NCI-H1436 treated with DMSO at 0.1 percent for 48 hours (cell line): ENCODE data around the gene ST3GAL5.
"Not testable (repeated sequence)": the region's sequence is repeated elsewhere in the genome, so short reads cannot be mapped to it uniquely, and the experiment has no call there.

ENCODE experiments used
- DNase-seq: peaks from one replicate; lab custom pipeline; 2025; lab: John Stamatoyannopoulos, UW

The ST3GAL5 gene

DNA sequence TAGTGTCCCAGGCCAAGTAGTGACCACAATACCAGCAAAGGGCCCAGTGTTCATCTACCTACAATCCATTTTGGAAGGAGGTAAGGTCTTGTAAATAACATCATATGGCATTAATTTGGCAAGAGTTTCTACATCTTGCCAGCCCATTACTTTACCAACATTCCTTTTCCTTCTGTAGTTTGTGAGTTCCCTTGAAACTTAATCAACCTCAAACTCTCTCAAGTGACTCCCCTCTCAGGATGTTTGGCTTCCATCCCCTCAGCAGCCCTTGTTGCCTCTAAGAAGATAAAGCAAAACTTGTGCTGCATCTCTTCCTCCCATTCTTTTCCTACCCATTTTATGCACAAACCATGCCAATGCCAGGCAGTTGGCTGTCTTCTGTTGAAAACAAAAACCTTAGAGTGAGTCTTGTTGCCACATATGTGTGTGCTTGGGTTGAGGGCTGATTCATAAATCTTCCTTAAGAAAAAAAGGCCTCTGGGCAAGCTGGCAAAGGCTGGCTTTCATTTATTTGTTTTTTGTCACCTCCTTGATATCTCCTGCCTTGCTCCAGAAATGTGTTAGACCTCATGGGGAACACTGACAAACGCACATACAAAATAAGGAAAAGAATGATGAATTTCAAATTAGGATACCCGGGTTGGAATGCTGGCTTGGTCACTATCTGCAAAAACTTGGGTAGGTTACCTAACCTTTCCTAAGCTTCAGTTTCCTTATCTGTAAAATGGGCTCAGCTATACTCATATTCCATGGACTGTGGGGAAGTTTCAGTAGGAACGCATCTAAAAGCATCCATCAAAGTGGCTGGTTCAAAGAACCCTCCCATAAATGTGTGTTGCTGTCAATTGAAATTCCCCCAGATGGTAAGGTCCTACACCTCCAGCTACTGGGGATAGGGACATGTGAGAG, 29.4 kb upstream of the ST3GAL5 start:
- no peak for DNase-seq

DNA sequence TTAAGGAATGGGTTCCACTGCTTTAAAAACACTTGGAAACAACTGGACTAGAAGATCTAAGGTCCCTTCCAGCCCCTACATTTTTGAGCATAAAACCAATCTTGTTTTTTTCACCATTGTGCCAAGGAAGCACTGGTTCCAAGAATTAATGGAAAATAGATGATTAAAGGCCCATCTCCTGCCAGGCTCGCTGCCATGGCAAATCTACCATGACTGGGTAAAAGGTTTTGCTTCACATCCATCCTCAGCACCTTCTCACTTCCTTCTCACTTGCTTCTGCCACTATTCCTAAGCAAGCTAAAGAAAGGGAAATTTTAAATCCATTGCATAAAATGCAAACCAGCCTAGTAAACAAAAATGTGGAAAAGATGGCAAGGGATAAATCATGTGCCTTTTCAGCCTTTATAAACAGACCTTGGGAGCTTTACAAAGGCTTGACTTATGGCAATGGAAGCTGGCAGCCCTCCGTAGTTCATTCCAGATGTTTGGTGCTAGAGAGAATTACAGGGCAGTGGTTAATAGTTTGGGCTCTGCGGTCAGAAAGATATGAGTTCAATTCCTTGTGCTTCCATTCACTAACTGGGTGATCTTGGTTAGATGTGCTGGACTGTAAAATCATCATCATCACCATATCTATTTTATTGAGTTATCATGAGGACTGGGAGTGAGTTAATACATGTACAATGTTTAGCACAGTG, 27.0 kb upstream of the ST3GAL5 start:
- DNase-seq, result no peak

DNA sequence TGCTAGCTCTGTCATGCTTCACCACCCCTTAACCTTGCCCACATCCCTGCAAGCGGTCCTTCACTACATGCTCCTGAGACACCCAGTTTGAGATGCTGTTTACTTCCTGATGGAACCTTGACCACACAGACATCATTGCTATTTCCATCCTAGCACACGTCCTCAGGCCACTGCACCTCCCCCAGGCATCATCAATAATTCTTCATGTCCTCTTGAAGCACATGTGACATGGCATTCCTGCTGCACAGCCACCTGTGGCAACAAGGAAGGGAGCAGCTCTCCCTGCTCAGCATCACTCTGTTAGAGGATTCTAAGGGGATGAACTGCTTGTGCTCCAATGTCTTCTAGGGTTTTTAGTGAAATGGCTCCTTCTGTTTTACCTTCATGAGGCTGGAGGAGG, 26.1 kb upstream of the ST3GAL5 start:
- no peak for DNase-seq

DNA sequence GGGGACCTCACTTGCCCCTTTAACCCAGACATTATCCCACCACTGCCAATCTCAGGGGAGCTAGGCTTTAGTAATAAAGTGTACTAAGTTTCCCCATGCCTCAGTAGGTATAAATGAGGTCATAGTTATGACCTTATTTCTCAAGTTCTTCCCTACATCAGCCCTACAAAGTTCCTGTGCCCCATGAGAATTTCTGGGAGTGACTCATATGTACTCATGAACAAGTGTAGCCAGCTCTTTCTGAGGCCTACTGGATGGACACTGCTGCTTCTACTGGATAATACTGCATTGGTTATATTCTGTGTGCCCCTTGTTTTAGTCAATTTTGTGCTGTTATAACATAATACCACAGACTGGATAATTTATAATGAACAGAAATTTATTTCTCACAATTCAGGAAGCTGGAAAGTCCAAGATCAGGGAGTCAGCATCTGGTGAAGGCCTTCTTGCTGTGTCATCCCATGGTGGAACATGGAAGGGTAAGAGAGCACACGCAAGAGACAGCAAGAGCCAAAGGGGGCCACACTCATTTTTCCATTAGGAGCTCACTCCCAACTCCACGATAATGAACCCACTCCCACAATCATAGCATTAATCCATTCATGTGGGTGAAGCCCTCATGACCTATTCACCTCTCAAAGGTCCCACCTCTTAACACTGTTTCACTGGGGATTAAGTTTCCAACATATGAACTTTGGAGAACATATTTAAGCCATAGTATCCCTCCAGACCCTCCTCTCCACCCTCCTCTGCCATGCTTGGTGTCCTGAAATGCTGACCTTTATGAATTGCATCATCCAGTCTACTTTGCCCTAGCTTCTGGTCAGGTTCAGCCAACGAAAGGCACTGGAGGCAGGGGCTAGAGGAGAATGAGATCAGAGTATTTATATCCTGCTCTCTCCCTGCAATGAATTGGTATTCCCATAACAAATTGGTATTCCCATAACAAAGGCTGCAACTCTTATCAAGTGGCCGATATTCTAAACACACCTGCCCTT, 25.4 kb upstream of the ST3GAL5 start:
- no peak for DNase-seq

DNA sequence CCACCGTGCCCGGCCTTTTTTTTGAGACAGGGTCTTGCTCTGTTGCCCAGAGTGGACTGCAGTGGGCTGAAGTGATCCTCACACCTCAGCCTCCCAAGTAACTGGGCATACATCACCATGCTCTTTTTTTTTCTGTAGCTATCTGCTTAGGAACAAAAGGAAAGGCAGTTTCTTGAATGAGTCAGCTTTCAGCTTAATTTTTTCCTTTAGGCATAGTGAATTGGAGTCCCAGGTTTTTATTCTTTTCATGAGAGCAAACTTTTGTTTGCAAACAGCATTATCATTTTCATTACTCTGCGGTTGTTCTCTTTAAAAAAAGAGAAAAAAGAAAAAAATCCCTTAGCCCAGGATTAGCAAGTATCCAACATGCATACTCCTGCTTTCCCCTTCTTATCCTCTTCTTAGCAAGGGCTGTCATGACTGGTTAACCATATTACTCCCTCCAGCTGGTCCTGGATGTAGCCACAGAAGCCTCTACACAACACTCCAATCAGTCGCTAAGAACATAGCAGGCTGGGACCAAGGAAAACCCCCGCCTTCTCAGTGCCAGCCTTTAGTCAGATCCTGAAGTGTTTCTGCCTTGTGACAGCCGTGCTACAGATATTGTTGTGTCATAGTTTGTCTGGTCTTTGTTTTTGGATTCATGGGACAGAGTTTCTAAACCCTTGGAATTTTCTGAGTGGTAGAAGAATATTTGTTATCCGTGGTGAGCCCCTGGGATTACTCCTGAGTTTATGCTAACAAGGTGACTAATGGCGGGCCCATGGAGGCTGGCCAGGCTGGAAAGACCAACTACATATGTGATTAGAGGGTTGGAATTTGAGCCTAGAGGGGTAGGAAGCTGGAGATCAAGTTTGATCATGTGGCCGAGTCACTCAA, 23.3 kb upstream of the ST3GAL5 start:
- no peak for DNase-seq

DNA sequence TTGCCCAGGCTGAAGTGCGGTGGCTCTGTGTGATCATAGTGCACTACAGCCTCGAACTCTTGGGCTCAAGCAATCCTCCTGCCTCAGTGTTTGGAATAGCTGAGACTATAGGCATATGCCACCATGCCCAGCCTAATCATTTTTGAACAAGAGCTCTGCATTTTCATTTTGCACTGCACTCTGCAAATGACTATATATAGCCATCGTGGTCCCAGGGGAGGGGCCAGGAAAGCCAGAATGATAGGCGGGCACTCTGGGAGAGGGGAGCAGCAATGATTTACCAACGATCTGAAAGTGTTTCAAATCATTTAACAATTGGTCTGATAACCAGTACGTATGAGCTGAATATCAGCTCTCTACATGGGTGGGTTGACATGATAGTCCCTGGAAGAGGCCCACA, 22.3 kb upstream of the ST3GAL5 start:
- no peak for DNase-seq

DNA sequence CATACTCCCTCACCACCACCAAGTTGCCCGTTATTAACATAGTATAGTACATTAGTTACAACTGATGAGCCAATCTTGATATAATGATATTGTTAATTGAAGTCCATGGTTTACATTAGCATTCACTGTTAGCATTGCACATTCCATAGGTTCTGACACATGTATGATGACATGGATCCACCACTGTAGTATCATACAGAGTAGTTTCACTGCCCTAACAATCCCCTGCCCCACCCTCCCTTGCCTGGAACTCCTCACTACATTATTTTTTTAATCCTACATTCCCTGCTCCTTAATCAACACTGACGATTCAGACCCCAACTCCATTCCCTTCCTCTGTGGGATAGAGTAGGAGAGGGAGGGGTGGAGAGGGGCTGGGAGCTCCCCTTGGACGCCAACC, 20.2 kb upstream of the ST3GAL5 start:
- no peak for DNase-seq

DNA sequence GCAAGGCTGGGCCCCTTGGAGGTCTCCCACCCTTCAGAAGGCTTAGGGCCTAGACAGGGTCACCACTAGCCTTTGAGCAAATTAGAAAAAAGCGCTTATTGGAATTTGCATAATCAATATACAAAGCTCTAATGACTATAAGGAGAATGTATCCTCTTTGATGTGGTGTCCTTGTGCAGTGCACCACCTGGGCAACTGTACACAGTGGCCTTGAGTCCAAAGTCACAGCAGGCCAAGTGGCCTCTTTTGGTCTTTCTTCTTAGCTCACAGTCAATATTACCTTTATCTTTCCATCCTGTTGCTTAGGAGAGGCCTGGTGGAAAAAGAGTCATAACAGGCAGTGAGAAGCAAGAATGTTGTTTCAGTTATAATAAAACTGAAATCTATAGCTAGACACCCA, 19.7 kb upstream of the ST3GAL5 start:
- DNase-seq, result no peak

DNA sequence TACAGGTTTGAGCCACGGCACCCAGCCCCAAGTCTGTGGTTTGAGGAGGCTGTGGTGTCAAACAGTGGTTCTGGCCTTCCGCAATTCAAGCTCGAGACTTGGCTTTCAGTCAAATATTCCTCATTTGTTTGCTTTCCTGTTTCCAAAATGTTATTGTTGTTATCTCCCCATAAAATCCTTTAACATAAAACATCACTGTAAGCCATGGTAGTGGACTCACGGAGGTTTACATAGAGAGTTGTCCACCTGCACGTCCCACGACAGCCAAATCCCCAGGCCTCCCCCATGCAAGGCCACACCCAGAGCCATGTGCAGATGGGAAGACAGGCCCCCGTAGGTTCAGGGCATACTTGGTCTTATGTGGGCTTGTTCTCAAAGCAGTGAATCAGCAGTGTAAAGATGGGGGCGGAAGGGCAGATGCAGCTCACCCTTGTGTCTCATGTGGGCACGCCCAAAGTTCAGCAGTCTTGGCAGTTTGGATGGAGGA, 18.9 kb upstream of the ST3GAL5 start:
- DNase-seq, result no peak

DNA sequence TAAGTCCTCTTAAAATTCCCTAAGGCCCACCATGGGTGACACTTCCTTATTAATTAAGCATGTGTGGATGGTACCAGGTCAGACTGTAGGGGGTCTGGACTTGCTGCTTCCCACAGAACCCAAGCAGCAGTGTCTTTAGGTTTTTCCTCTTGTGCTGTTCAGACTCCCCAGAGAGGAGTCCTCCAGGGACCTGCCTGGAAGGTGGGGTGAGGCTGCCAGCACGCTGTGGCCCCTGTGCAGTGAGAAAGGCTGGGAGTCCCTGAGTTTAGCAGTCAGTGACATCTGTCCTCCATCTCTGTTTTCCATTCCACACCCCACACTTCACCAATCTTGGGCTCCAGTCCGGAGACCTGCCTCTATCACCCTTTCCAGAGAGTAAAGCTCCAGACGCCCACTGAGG, 18.0 kb upstream of the ST3GAL5 start:
- DNase-seq, result no peak

DNA sequence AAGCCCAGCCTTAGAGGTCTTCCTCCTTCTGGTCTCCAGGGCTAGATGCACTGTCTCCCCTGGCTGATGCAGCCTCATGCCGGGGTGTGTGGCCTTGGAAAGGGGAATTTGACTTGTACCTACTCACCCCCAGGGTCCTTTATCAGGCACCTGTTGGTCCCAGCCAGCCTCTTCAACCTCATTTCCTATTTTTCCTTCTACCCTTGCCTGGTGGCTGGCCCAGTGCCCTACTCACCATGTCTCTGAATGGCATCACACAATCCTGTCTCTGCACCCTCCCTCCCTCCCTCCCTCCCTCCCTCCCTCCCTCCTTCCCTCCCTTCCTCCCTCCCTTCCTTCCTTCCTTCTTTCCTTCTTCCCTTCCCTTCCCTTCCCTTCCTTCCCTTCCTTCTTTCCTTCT, 17.1 kb upstream of the ST3GAL5 start:
- no peak for DNase-seq

DNA sequence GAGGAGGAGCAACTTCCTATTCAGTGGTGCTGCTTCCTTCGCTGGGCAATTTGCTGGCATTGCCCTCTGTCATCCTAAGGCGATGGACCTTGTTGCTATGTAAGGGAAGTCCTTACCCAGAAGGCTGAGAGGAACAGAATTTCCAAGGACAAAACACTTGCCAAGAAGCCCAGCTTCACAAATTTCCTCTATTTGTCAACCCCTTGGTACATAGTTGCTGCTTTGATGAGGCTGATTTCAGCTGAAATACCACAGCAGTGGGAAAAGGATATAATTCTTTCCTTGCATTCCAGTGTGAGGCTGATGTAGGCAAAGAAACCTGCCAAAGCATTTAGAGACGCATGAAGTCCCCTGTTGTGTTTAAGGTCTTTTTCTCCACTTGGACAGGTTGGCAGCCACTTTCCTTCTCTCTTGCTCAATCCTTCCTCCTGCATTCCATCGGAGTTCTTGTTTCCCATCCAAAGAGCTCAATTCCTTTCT, 16.4 kb upstream of the ST3GAL5 start:
- DNase-seq, result no peak

DNA sequence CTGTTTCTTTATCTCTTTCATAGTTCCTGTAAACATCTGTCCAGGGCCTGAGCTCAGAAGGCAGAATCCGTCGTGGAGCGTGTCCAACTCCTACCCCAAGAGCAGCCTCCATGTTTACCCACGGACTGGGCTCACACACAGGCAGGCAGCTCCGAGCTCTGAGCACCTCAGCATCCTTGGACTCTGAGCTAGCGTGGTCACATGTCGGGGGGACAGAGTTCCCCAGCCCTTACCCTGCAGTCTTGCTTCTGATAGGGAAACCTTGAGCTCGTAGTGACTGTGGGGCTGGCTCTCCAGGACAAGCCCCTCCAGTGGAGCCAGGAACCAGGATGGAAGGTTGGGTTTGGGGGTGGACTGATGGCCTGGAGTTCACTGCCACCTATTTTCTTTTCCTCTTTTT, 15.1 kb upstream of the ST3GAL5 start:
- no peak for DNase-seq

DNA sequence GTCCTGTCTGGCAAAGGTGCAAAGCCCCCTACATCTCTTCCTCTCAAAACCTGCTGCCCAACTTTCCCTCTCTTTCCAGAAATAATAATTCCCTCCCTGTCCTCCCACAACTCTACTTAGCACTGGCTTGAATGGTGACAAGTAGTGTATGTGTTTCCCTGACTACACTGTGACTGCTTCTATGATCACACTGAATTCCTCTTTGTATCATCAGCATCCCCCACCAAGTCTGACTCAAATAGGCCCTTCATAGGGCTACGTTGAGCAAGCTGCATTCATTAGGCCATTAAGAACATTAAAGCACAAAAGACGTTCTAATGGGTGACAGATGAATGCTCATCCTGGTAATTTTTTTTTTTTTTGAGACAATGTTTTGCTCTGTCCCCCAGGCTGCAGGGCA, 13.7 kb upstream of the ST3GAL5 start:
- DNase-seq, result no peak

DNA sequence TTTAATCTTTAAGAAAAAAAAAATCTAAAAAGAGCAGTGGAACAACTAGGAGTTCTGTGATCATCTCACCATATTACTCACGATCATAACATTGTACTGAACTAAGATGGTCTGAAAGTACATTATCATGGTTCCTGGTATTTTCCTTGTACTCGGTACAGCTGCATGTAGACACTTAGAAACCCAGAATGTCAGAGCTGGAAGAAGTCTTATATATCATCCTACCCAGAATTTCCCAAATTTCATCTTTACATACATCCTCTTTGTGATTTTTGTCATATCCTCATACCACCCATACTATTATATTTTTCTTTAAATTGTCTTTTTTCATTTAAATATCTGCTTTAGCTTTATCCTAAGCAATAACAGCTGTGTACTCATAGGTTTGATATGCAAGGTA, 12.4 kb upstream of the ST3GAL5 start:
- no peak for DNase-seq

DNA sequence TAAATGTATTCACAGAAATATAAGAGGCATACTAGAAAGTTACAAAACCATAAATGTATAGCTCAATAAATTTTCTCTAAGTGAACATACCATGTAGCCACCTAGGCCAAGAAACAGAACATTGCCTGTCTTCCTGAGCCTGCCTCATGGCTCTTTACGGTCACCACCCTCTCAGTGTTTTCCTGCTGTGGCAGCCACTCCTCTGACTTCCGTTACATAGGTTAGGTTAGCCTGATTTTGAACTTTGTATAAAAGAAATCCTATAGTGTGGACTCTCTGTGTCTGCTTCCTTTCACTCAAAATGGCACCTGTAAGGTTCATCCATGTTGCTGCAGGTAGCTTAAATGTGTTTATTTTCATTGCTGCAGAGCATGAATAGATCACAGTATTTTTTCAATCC, 11.6 kb upstream of the ST3GAL5 start:
- no peak for DNase-seq

DNA sequence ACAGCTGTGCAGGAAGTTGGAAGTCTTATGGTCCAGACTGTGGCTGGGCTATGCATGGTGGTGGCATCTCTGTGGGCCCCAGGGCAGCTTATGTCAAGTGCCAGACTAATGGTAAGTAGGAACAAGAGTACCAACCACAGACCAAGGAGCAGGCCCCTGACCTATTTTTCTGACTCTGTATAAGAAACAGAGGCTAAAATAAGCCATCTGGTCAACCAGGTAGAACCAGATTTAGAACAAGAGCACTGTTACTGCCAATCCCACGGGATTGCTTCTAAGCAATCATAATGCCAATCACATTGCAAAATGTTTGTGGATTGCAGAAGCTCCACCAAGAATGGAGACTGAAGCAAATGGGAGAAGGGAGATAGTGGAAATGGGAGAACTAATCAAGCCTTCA, 11.1 kb upstream of the ST3GAL5 start:
- DNase-seq, result no peak

DNA sequence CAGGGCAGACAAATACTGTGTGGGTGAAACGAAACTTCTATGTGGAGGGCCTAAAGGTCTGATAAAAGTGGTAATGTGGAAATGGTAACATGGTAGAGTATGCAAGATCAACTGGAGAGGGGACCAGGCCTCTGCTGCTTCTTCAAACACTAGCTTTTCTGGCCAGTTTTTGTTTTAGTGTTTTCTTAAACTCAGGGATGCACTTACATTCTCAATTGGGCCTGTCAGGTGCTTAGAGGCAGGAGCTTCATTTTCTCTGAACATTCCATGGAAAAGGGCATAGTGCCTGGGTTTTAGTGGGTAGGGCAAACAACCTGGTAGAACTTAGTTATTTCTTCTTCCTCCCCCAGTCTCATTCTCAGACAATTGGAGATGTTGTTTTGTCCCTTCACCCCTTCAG, 10.5 kb upstream of the ST3GAL5 start:
- no peak for DNase-seq

DNA sequence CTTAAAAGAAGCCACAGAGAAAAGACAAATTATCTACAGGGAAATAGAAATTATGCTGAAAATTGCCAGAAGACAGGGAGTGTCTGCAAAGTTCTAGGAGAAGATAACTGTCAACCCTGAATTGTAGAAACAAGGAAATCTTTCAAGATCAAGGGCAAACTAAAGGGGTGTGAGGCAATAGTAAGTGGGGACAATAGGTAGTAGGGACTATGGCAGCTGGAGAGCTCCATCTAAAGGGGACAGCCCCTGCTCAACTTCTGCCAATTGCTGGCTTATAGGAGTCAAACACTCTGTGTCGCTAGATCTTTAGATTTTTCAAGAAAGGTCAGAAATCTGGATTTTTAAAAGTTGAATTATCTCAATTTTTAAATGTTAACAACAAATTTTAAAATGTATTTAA, 10.1 kb upstream of the ST3GAL5 start:
- DNase-seq, result no peak

DNA sequence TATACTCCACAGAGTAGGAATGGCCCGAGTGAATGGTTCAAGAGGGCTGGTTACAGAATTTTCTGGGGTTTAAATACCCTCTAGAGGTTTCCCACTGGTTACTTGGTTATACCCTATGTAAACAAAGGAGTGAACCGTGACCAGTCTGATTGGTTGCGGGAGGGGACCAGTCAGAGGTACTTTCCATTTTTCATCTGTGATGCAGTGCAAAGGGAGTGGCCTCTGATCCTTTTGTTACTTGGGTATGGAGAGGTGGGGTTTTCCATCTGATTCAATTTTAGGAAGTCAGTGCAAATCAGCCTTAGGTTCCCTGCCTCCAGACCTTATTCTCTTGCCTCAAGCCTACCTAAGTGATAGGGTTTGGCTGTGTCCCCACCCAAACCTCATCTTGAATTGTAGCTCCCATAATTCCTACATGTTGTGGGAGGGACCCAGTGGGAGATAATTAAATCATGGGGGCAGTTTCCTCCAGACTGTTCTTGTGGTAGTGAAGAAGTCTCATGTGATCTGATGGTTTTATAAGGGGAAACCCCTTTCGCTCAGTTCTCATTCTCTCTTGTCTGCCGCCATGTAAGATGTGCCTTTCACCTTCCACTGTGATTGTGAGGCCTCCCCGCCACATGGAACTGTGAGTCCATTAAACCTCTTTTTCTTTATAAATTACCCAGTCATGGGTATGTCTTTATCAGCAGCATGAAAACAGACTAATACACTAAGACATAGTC, 5.9 kb upstream of the ST3GAL5 start:
- not testable (repeated sequence) for DNase-seq
